ENCODE data around the gene APBB1. TPM values are rescaled to one million over a fixed set of nuclear protein-coding genes. Genes with fewer than 3 reads are reported as not detected.

The APBB1 gene
- total RNA-seq, 2 experiments from 2014 or later, result 51.6 to 55.3 TPM

DNA sequence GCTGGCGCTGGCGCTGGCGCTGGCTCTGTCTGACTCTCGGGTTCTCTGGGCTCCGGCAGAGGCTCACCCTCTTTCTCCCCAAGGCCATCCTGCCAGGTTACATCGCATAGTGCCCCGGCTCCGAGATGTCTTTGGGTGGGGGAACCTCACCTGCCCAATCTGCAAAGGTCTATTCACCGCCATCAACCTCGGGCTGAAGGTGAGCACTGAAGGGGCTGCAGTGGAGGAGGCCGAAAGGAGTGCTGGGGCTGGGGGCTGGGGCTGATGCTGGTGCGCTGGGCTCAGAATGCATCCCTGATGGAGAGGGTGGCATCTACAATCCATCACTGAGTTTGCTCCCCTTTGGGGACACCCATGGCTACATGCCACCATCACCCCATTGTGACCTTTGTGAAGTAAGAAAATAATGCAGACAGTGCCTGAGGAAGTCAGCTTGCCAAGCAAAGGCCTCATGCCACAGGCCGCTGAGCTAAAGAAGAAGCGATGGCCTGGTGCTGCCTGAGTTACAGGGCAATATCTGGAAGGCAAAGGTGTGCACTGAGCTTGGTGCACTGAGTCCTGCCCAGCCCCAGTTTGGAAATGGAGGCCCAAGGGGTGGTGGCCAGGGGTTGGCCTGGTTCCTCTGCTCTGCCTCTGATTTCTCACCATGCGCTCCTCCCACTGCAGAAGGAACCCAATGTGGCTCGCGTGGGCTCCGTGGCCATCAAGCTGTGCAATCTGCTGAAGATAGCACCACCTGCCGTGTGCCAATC lies 28.0 kb downstream of the APBB1 start:
- peak overlapping the region; percentile 85 for H3K4me3 Mint-ChIP-seq

DNA sequence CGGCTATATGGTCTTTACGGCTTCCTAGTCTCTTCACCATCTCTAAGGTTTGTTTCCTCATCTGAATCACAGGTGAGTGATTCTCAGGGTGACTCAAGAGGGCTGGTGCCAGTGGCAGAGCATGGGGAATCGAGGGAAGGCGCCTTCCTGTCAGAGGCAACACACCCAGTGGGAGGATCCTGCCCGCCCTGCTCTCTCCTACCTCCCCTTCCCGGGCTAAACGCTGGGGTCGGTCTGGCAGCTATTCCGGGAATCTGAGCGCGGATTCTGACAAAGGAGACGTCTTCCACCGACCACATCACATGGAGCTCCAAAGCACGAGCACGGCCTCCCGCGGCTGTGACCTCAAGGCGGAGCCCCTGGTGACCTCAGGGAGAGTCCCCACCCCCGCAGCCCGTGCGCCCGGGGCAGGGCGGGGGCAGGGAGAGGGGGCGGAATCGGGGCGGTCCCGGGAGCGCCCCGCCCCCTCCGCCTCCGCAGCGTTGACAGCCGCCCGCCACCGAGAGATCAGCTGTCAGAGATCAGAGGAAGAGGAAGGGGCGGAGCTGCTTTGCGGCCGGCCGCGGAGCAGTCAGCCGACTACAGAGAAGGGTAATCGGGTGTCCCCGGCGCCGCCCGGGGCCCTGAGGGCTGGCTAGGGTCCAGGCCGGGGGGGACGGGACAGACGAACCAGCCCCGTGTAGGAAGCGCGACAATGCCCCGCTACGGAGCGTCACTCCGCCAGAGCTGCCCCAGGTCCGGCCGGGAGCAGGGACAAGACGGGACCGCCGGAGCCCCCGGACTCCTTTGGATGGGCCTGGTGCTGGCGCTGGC lies 28.8 kb downstream of the APBB1 start, which contains the start of gene SMPD1:
TSS of gene SMPD1 (plus strand) at position 570 of the 813 bp plus-strand sequence. CDS start at position 695, 125 bp downstream.
- DNase-seq, result peak; percentile 96
- Mint-ChIP-seq H3K27ac (peak within 1 kb of the TSS; percentile 94), H3K27me3 (no peaks in the 10 kb centered on the region), H3K9me3 (no peaks in the 10 kb centered on the region), H3K4me1 (ENCODE audit: low read depth) (peaks cover 45% of the 10 kb centered on the region), H3K4me3 (peak within 1 kb of the TSS; percentile 85), H3K36me3 (peaks cover 9% of the 10 kb centered on the region)
- CTCF ChIA-PET, result interaction anchor here (0.6 to 8.6 kb wide), 9 partner anchors 10 to 222 kb away, joined by 3 to 65 read pairs (median 7); partner anchors contain the start of gene TAF10
- POLR2A ChIA-PET, result interaction anchor here (0.6 to 3.3 kb wide), 15 partner anchors 11 to 357 kb away, joined by 3 to 51 read pairs (median 5); partner anchors contain the start of genes APBB1, ARFIP2, MRPL17 and TAF10
- intact Hi-C loops (cut with micrococcal nuclease), result loop anchor here (1.0 to 5.0 kb wide), 11 partner anchors 12 to 357 kb away; partner anchors contain the start of genes APBB1, ARFIP2, CAVIN3 and FHIP1B

More for the DNA sequence above, 28.0 kb downstream of the APBB1 start:
- Mint-ChIP-seq H3K27ac (peak overlapping the region; percentile 94), H3K4me1 (ENCODE audit: low read depth) (peaks cover 45% of the 10 kb centered on the region), H3K36me3 (peaks cover 9% of the 10 kb centered on the region), H3K9me3 (no peaks in the 10 kb centered on the region), H3K27me3 (no peaks in the 10 kb centered on the region)
- intact Hi-C loops (cut with micrococcal nuclease), result loop anchor here (1.0 to 5.0 kb wide), 9 partner anchors 11 to 356 kb away; partner anchors contain the start of genes APBB1, ARFIP2, CAVIN3 and FHIP1B
- CTCF ChIA-PET, result interaction anchor here (0.8 to 8.6 kb wide), 7 partner anchors 9 to 53 kb away, joined by 3 to 65 read pairs (median 7); no protein-coding TSS in a partner anchor
- no peak for DNase-seq
- POLR2A ChIA-PET, result interaction anchor here (0.6 to 3.3 kb wide), 14 partner anchors 10 to 292 kb away, joined by 3 to 51 read pairs (median 5); partner anchors contain the start of genes APBB1, ARFIP2, MRPL17 and TAF10

GRCh38 chr11:6388748-6389147 lies 30.1 kb downstream of the APBB1 start:
- ChIA-PET POLR2A (interaction anchor here (0.8 to 3.3 kb wide), 3 partner anchors 12 to 55 kb away, joined by 4 to 51 read pairs (median 13); partner anchors contain the start of gene APBB1), CTCF (interaction anchor here (0.9 to 18.1 kb wide), 5 partner anchors 10 to 93 kb away, joined by 3 to 661 read pairs (median 11); partner anchors contain the start of genes ARFIP2, HPX and TIMM10B)
- H3K27ac Mint-ChIP-seq, result peak overlapping the region; percentile 94
- no peak overlapping the region for H3K4me3 Mint-ChIP-seq
- no peak for DNase-seq
- no peaks in the 10 kb centered on the region for H3K9me3 Mint-ChIP-seq
- H3K27me3 Mint-ChIP-seq, result no peaks in the 10 kb centered on the region
- intact Hi-C loops (cut with micrococcal nuclease), result loop anchor here (1.0 to 2.0 kb wide), 2 partner anchors 54 to 295 kb away; partner anchors contain the start of gene MRPL17
- peaks cover 44% of the 10 kb centered on the region for H3K4me1 Mint-ChIP-seq (ENCODE audit: low read depth)
- H3K36me3 Mint-ChIP-seq, result peaks cover 9% of the 10 kb centered on the region

DNA sequence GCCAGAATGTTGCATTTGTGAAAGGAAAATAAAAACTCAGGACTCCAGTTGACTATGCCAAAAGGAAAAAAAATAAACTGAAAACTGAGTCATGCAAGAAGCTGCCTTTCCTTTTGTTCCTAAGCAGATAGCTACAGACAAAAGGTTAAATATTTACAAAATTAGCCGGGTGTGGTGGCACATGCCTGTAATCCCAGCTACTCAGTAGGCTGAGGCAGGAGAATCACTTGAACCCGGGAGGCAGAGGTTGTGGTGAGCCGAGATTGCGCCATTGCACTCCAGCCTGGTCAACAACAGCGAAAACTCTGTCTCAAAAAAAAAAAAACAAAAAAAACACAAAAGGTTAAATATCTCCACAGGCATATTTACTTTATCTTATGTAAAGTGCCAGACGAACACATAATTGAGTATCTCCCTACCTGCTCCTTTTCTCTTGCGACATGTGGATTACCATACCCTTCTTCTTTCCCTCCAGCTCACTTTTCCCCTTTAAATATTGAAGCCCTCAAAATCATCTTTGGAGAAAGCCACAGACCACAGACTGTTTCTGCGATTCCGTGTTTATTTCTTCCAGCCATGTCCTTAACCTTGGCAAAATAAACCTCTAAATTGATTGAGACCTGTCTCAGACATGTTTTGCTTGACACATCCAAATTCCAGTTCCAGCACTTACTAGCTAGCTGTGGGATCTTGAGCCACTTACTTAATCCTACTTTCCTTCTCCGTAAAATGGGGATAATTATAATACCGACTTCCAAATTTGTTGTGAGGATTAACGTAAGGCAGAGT lies 30.9 kb downstream of the APBB1 start:
- CTCF ChIA-PET, result interaction anchor here (1.2 to 18.1 kb wide), 4 partner anchors 10 to 58 kb away, joined by 5 to 661 read pairs (median 38); partner anchors contain the start of gene HPX
- POLR2A ChIA-PET, result interaction anchor here (0.8 to 3.3 kb wide), 3 partner anchors 13 to 56 kb away, joined by 4 to 51 read pairs (median 5); no protein-coding TSS in a partner anchor
- H3K27ac Mint-ChIP-seq, result no peak overlapping the region

GRCh38 chr11:6385046-6385777 lies 33.7 kb downstream of the APBB1 start:
- POLR2A ChIA-PET, result interaction anchor here (1.1 kb wide), 1 partner anchor 120 kb away, joined by 3 read pairs; no protein-coding TSS in a partner anchor
- Mint-ChIP-seq H3K27me3 (no peaks in the 10 kb centered on the region), H3K4me1 (ENCODE audit: low read depth) (peaks cover 17% of the 10 kb centered on the region)

More for the DNA sequence above, 30.9 kb downstream of the APBB1 start:
- Mint-ChIP-seq H3K27me3 (no peaks in the 10 kb centered on the region), H3K36me3 (peaks cover 8% of the 10 kb centered on the region), H3K4me3 (no peak overlapping the region), H3K4me1 (ENCODE audit: low read depth) (peaks cover 37% of the 10 kb centered on the region), H3K9me3 (no peaks in the 10 kb centered on the region)
- intact Hi-C loops (cut with micrococcal nuclease), result loop anchor here (2.0 kb wide), 1 partner anchor 55 kb away; no protein-coding TSS in a partner anchor
- DNase-seq, result no peak

DNA sequence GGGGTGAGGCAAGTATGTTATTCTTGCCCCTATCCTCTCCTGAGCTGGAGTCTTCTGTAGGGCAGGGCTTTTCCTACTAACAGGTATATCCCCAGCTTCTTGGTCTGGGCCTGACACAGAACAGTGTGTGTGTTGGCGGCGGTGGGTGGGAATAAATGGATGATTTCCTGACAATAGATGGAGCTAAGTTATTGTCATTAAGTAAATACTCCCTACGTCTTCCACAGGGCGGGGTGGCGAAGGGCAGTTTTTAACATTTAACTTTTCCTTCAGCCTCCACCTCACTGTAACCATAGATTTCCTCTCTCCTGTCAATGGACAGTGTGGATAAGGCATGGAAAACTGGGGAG lies 40.3 kb downstream of the APBB1 start:
- ChIA-PET POLR2A (interaction anchor here (1.0 to 2.2 kb wide), 7 partner anchors 12 to 94 kb away, joined by 3 to 14 read pairs (median 4); partner anchors contain the start of genes APBB1, HPX and SMPD1), CTCF (interaction anchor here (0.6 to 18.1 kb wide), 95 partner anchors 11 to 715 kb away, joined by 3 to 661 read pairs (median 5); partner anchors contain the start of genes APBB1, ARFIP2, CCKBR and HPX)
- no peaks in the 10 kb centered on the region for H3K9me3 Mint-ChIP-seq
- peaks cover 23% of the 10 kb centered on the region for H3K4me1 Mint-ChIP-seq (ENCODE audit: low read depth)
- H3K4me3 Mint-ChIP-seq, result no peak overlapping the region
- no peaks in the 10 kb centered on the region for H3K27me3 Mint-ChIP-seq
- intact Hi-C loops (cut with micrococcal nuclease), result loop anchor here (2.0 to 5.0 kb wide), 2 partner anchors 304 to 378 kb away; partner anchors contain the start of gene MRPL17
- no peak for DNase-seq
- peak overlapping the region; percentile 25 for H3K27ac Mint-ChIP-seq
- no peaks in the 10 kb centered on the region for H3K36me3 Mint-ChIP-seq

More at GRCh38 chr11:6385046-6385777, 33.7 kb downstream of the APBB1 start:
- Mint-ChIP-seq H3K27ac (no peak overlapping the region), H3K4me3 (no peak overlapping the region), H3K9me3 (no peaks in the 10 kb centered on the region), H3K36me3 (peaks cover 3% of the 10 kb centered on the region)
- intact Hi-C loops (cut with micrococcal nuclease), result no loop called here
- DNase-seq, result no peak
- CTCF ChIA-PET, result interaction anchor here (1.8 to 18.1 kb wide), 4 partner anchors 7 to 60 kb away, joined by 7 to 661 read pairs (median 36); partner anchors contain the start of gene HPX

GRCh38 chr11:6377902-6378639 lies 40.8 kb downstream of the APBB1 start:
- H3K4me1 Mint-ChIP-seq (ENCODE audit: low read depth), result peaks cover 23% of the 10 kb centered on the region
- CTCF ChIA-PET, result interaction anchor here (0.9 to 18.1 kb wide), 37 partner anchors 12 to 379 kb away, joined by 3 to 661 read pairs (median 10); partner anchors contain the start of genes APBB1, ARFIP2, HPX and SMPD1
- DNase-seq, result no peak
- intact Hi-C loops (cut with micrococcal nuclease), result loop anchor here (2.0 to 5.0 kb wide), 2 partner anchors 304 to 379 kb away; partner anchors contain the start of gene MRPL17
- no peak overlapping the region for H3K4me3 Mint-ChIP-seq
- POLR2A ChIA-PET, result interaction anchor here (1.3 to 2.2 kb wide), 5 partner anchors 13 to 66 kb away, joined by 3 to 14 read pairs (median 5); partner anchors contain the start of genes APBB1, HPX and SMPD1
- peak overlapping the region; percentile 25 for H3K27ac Mint-ChIP-seq
- no peaks in the 10 kb centered on the region for H3K9me3 Mint-ChIP-seq
- H3K27me3 Mint-ChIP-seq, result no peaks in the 10 kb centered on the region
- no peaks in the 10 kb centered on the region for H3K36me3 Mint-ChIP-seq

GRCh38 chr11:6371825-6372224 lies 47.1 kb downstream of the APBB1 start:
- Mint-ChIP-seq H3K4me3 (no peak overlapping the region), H3K9me3 (no peaks in the 10 kb centered on the region), H3K27ac (no peak overlapping the region), H3K27me3 (no peaks in the 10 kb centered on the region), H3K36me3 (no peaks in the 10 kb centered on the region), H3K4me1 (ENCODE audit: low read depth) (peaks cover 4% of the 10 kb centered on the region)
- intact Hi-C loops (cut with micrococcal nuclease), result no loop called here
- no peak for DNase-seq
- ChIA-PET CTCF (interaction anchor here (1.9 to 18.1 kb wide), 2 partner anchors 9 to 74 kb away, joined by 12 to 661 read pairs; partner anchors contain the start of gene HPX), POLR2A (interaction anchor here (0.6 kb wide), 1 partner anchor 325 kb away, joined by 3 read pairs; no protein-coding TSS in a partner anchor)

GRCh38 chr11:6365659-6366058 lies 53.2 kb downstream of the APBB1 start:
- Mint-ChIP-seq H3K27ac (no peak overlapping the region), H3K36me3 (no peaks in the 10 kb centered on the region), H3K4me3 (no peak overlapping the region), H3K9me3 (no peaks in the 10 kb centered on the region), H3K4me1 (ENCODE audit: low read depth) (no peaks in the 10 kb centered on the region), H3K27me3 (no peaks in the 10 kb centered on the region)
- intact Hi-C loops (cut with micrococcal nuclease), result no loop called here
- ChIA-PET POLR2A (no interaction called here), CTCF (interaction anchor here (0.7 to 1.1 kb wide), 3 partner anchors 12 to 67 kb away, joined by 3 to 4 read pairs (median 3); no protein-coding TSS in a partner anchor)
- no peak for DNase-seq

All from activated CD4-positive, alpha-beta memory T cell treated with anti-CD3 and anti-CD28 coated beads for 36 hours (primary cell).